IMR-90 (cell line): ENCODE measurements around the gene GPR108. TPM values are rescaled to one million over a fixed set of nuclear protein-coding genes. Genes with fewer than 3 reads are reported as not detected.

Source experiments
- ATAC-seq: fragments of 200-7000 bp; cut with Tn5 transposase; 2 replicates; pipeline ENCODE4 v1.9.1; 2020; ENCODE audit warnings: low read depth, mild to moderate bottlenecking, moderate library complexity
- BruUV-seq: library from RNA; stranded (reverse); fragments of 400-500 nt; replicated peaks from 2 replicates; lab custom pipeline; 2021; lab: Mats Ljungman, UMichigan
- CTCF ChIA-PET: fragments of 300-600 bp; formaldehyde crosslinking; extraction: SDS; loops from one replicate; lab custom pipeline; 2021; ENCODE audit warnings: antibody characterized with exemption; lab: Yijun Ruan, JAX
- POLR2A ChIA-PET: fragments of 300-600 bp; sonication (Branson Sonifier 250); formaldehyde crosslinking; loops from one replicate; lab custom pipeline; 2022; ENCODE audit warnings: antibody characterized with exemption; ENCODE audit not compliant: unreplicated experiment; lab: Charles Lee
- DNase-seq: peaks from one replicate; pipeline ENCODE4 v3.0.0; 2013
- H2AFZ ChIP-seq: replicated peaks from 2 replicates; pipeline ENCODE3; 2013; ENCODE audit warnings: low read length, mild to moderate bottlenecking; ENCODE audit not compliant: poor library complexity
- H2AK5ac ChIP-seq: 2 replicates; pipeline ENCODE4 v1.6.1; 2013; ENCODE audit warnings: low read depth, low read length, inconsistent platforms
- H2AK9ac ChIP-seq: replicated peaks from 2 replicates; pipeline ENCODE3; 2013; ENCODE audit warnings: mild to moderate bottlenecking, low read depth, low read length, moderate library complexity; ENCODE audit not compliant: poor library complexity
- H2BK120ac ChIP-seq: 2 replicates; pipeline ENCODE4 v1.6.1; 2013; ENCODE audit warnings: low read depth, low read length, inconsistent platforms
- H2BK15ac ChIP-seq: 3 replicates; pipeline ENCODE4 v1.6.1; 2013; ENCODE audit warnings: low read depth, low read length, inconsistent platforms
- H2BK20ac ChIP-seq: 2 replicates; pipeline ENCODE4 v1.6.1; 2013; ENCODE audit warnings: low read depth, mild to moderate bottlenecking, inconsistent platforms, low read length, moderate library complexity
- H2BK5ac ChIP-seq: 2 replicates; pipeline ENCODE4 v1.6.1; 2013; ENCODE audit warnings: mild to moderate bottlenecking, low read depth, low read length, inconsistent platforms; ENCODE audit not compliant: poor library complexity, severe bottlenecking
- H3K14ac ChIP-seq: replicated peaks from 2 replicates; pipeline ENCODE4 v1.6.1; 2013; ENCODE audit warnings: low read depth, low read length, inconsistent platforms
- H3K18ac ChIP-seq: 2 replicates; pipeline ENCODE4 v1.6.1; 2013; ENCODE audit warnings: low read depth, low read length, control low read depth
- H3K23ac ChIP-seq: 2 replicates; pipeline ENCODE4 v1.6.1; 2013; ENCODE audit warnings: low read depth, low read length, inconsistent platforms
- H3K27ac ChIP-seq: 2 replicates; pipeline ENCODE4 v1.5.1; 2013; ENCODE audit warnings: mild to moderate bottlenecking, control low read depth, low read length; ENCODE audit not compliant: insufficient read depth
- H3K27me3 ChIP-seq: 2 replicates; pipeline ENCODE4 v1.6.1; 2013; ENCODE audit warnings: low read length; ENCODE audit not compliant: control insufficient read depth, insufficient read depth
- H3K36me3 ChIP-seq: 2 replicates; pipeline ENCODE4 v1.6.1; 2013; ENCODE audit warnings: low read length, mixed read lengths; ENCODE audit not compliant: control insufficient read depth, insufficient read depth
- H3K4ac ChIP-seq: 2 replicates; pipeline ENCODE4 v1.6.1; 2013; ENCODE audit warnings: low read depth, low read length, inconsistent platforms
- H3K4me1 ChIP-seq: 2 replicates; pipeline ENCODE4 v1.6.1; 2013; ENCODE audit warnings: low read length, mixed read lengths; ENCODE audit not compliant: control insufficient read depth, insufficient read depth
- H3K4me2 ChIP-seq: 2 replicates; pipeline ENCODE4 v1.6.1; 2013; ENCODE audit warnings: low read depth, mild to moderate bottlenecking, control low read depth, low read length, moderate library complexity
- H3K4me3 ChIP-seq: 2 replicates; pipeline ENCODE4 v1.5.1; 2013; ENCODE audit warnings: low read depth, mild to moderate bottlenecking, control low read depth, low read length, moderate library complexity; ENCODE audit not compliant: insufficient read depth
- H3K56ac ChIP-seq: 2 replicates; pipeline ENCODE4 v1.6.1; 2013; ENCODE audit warnings: low read length, inconsistent platforms; ENCODE audit not compliant: insufficient read depth; ENCODE audit errors: extremely low read depth
- H3K79me1 ChIP-seq, 2 experiments: 2 replicates each; pipeline ENCODE4 v1.6.1; 2013; ENCODE audit warnings: low read length in 2 of 2, inconsistent platforms in 1 of 2, low read depth in 1 of 2
- H3K9ac ChIP-seq: 2 replicates; pipeline ENCODE4 v1.6.1; 2013; ENCODE audit warnings: low read depth, low read length, control low read depth
- H3K9me1 ChIP-seq: 2 replicates; pipeline ENCODE4 v1.6.1; 2013; ENCODE audit warnings: low read length, inconsistent platforms; ENCODE audit not compliant: insufficient read depth
- H3K9me3 ChIP-seq: 2 replicates; pipeline ENCODE4 v1.6.1; 2013; ENCODE audit warnings: low read length; ENCODE audit not compliant: control insufficient read depth, insufficient read depth
- H4K20me1 ChIP-seq: 2 replicates; pipeline ENCODE4 v1.6.1; 2013; ENCODE audit warnings: low read length, inconsistent platforms; ENCODE audit not compliant: insufficient read depth
- H4K5ac ChIP-seq: 2 replicates; pipeline ENCODE4 v1.6.1; 2013; ENCODE audit warnings: mild to moderate bottlenecking, low read depth, low read length, control low read depth
- H4K8ac ChIP-seq, 2 experiments: 2 replicates each; pipeline ENCODE4 v1.6.1; 2013; ENCODE audit warnings: low read depth in 2 of 2, low read length in 2 of 2, control low read depth in 1 of 2, inconsistent platforms in 1 of 2
- H4K91ac ChIP-seq: 2 replicates; pipeline ENCODE4 v1.6.1; 2013; ENCODE audit warnings: low read depth, low read length, inconsistent platforms; ENCODE audit not compliant: insufficient read depth
- CEBPB ChIP-seq: IDR thresholded peaks from 2 replicates; pipeline ENCODE4 v1.6.1; 2012; ENCODE audit warnings: low read depth, low read length, improper control_type of control experiment
- CHD1 ChIP-seq: IDR thresholded peaks from 2 replicates; pipeline ENCODE4 v1.6.1; 2012; ENCODE audit warnings: low read depth, low read length, improper control_type of control experiment
- FOS ChIP-seq: fragments of 150-350 bp; IDR thresholded peaks from 2 replicates; pipeline ENCODE4 v1.6.1; 2016; ENCODE audit warnings: low read depth, low read length
- MXI1 ChIP-seq: IDR thresholded peaks from 2 replicates; pipeline ENCODE4 v1.6.1; 2012; ENCODE audit warnings: low read depth, mild to moderate bottlenecking, low read length, moderate library complexity, borderline replicate concordance
- POLR2A ChIP-seq: IDR thresholded peaks from 2 replicates; pipeline ENCODE4 v1.6.1; 2012; ENCODE audit warnings: mild to moderate bottlenecking, low read depth, low read length
- RAD21 ChIP-seq: IDR thresholded peaks from 2 replicates; pipeline ENCODE4 v1.6.1; 2012; ENCODE audit warnings: low read length, improper control_type of control experiment
- SMC3 ChIP-seq: fragments of 150-350 bp; IDR thresholded peaks from 2 replicates; pipeline ENCODE4 v1.6.1; 2016; ENCODE audit warnings: low read depth, mild to moderate bottlenecking, antibody characterized with exemption, low read length, moderate library complexity
- WGBS, 2 experiments: methylation state at CpG; one replicate each; pipeline versions ENCODE4 v1.1.5 to v1.1.7; 2013; ENCODE audit warnings: missing lambda C conversion rate in 2 of 2; ENCODE audit not compliant: insufficient read length in 1 of 2; ENCODE audit errors: extremely low coverage in 2 of 2; 5-methylcytosine and 5-hydroxymethylcytosine counted together
- dilution Hi-C: fragments of 300-500 bp; cut with HindIII; formaldehyde crosslinking; loops from one replicate; pipeline ENCODE4 v1.14.3; 2018; ENCODE audit warnings: low sequenced_read_pairs; ENCODE audit not compliant: unreplicated experiment
- in situ Hi-C: fragments of 300-500 bp; cut with MboI; formaldehyde crosslinking; loops from 3 replicates; pipeline ENCODE4 v1.14.3; 2019; ENCODE audit warnings: low sequenced_read_pairs, inconsistent platforms, mixed read lengths
- intact Hi-C: fragments of 100-400 bp; cut with micrococcal nuclease; formaldehyde crosslinking; loops from 2 replicates; pipeline ENCODE4 v1.10.0; 2022
- polyA plus RNA-seq, 3 experiments: library from polyadenylated mRNA; depleted of rRNA; stranded (reverse); fragments of >200 nt; gene quantifications; 2 replicates each; pipeline ENCODE4 v1.2.3, GENCODE V29; 2012; ENCODE audit warnings: low replicate concordance in 1 of 3
- total RNA-seq: library from RNA; depleted of rRNA; stranded (reverse); fragments of >200 nt; gene quantifications from 2 replicates; pipeline ENCODE4 v1.2.3, GENCODE V29; 2012
- TF ChIP-seq, protein P1 (sequence below): fragments of 150-350 bp; IDR thresholded peaks from 2 replicates; pipeline ENCODE4 v1.6.1; 2017; ENCODE audit warnings: mild to moderate bottlenecking, antibody characterized with exemption, low read length, low read depth
- TF ChIP-seq, protein P2 (sequence below): conservative IDR thresholded peaks from 2 replicates; pipeline ENCODE4 v1.5.1; 2012; ENCODE audit warnings: mild to moderate bottlenecking, low read depth, low read length, improper control_type of control experiment

Gene GPR108
- total and polyA plus RNA-seq, 2 of the 4 experiments (the other 2 are of a cell fraction) = 28.0 to 38.9 TPM

DNA sequence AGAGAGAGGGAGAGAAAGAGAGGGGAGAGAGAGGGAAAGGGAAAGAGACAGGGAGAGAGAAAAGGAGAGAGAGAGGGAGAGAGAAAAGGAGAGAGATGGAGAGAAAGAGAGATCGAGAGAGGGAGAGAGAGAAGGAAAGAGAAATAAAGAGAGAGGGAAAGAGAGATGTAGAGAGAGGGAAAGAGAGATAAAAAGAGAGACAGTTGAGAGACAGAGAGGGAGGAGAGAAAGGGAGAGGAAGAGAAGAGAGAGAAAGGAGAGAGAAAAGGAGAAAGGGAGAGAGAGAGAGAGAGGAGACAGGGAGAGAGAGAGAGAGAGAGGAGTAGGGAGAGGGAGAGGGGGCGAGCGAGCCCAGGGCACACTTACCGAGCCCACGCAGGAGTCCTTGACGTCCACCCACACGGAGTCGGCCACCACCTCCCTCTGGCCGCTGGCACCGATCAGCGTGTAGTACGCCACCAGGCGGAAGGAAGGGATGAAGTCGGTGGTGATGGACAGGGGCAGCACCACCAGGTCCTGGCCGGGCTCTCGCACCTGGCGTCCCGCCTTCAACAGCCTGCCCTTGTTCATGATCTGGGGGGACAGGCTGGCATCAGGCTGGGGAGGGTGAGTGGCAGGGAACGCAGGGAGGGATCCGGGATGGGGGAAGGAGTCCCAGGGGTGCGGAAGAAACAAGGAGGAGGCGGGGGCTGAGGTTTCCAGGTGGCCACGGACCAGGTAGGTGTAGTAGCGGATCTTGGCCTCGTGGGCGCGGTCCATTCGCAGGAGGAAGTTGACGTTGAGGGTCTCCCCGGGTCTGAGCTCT lies 26.9 kb downstream of the GPR108 start:
- ATAC-seq (no peak), DNase-seq (no peak)
- Histone ChIP-seq H2AFZ (no peak overlapping the region), H3K4ac (no peak overlapping the region), H4K8ac (no peak overlapping the region), H3K9ac (no peak overlapping the region), H3K9me1 (no peaks in the 10 kb centered on the region), H3K36me3 (no peaks in the 10 kb centered on the region), H2BK5ac (no peak overlapping the region), H4K20me1 (no peaks in the 10 kb centered on the region), H2BK20ac (no peak overlapping the region), H3K9me3 (no peaks in the 10 kb centered on the region; the same call in 1 of the 2 replicates), H4K5ac (no peak overlapping the region), H3K79me1 (no peaks in the 10 kb centered on the region), H3K27ac (no peak overlapping the region), H2BK15ac (no peak overlapping the region), H3K23ac (no peak overlapping the region), H3K4me1 (no peaks in the 10 kb centered on the region), H3K14ac (no peak overlapping the region), H2BK120ac (no peak overlapping the region), H3K27me3 (peaks cover 2% of the 10 kb centered on the region; the same call in 1 of the 2 replicates), H2AK9ac (no peak overlapping the region), H3K4me2 (no peak overlapping the region), H4K91ac (no peak overlapping the region), H3K4me3 (no peak overlapping the region), H3K56ac (no peak overlapping the region), H3K18ac (no peak overlapping the region), H2AK5ac (no peak overlapping the region)
- no TSS peak for BruUV-seq
- in situ Hi-C loops = no loop called here
- ChIA-PET POLR2A (no interaction called here), CTCF (no interaction called here)
- intact Hi-C loops = no loop called here
- WGBS, 2 experiments = 42 to 92% methylated on average over 1 to 6 of the region's 30 CpGs
- dilution Hi-C loops = no loop called here
- TF ChIP-seq, protein P1, sequence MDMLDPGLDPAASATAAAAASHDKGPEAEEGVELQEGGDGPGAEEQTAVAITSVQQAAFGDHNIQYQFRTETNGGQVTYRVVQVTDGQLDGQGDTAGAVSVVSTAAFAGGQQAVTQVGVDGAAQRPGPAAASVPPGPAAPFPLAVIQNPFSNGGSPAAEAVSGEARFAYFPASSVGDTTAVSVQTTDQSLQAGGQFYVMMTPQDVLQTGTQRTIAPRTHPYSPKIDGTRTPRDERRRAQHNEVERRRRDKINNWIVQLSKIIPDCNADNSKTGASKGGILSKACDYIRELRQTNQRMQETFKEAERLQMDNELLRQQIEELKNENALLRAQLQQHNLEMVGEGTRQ = no peak
- TF ChIP-seq POLR2A = no peak
- no peak for TF ChIP-seq SMC3
- no peak for TF ChIP-seq RAD21
- no peak for TF ChIP-seq FOS
- no peak for TF ChIP-seq CEBPB
- no peak for TF ChIP-seq CHD1
- no peak for TF ChIP-seq MXI1
- TF ChIP-seq, protein P2, sequence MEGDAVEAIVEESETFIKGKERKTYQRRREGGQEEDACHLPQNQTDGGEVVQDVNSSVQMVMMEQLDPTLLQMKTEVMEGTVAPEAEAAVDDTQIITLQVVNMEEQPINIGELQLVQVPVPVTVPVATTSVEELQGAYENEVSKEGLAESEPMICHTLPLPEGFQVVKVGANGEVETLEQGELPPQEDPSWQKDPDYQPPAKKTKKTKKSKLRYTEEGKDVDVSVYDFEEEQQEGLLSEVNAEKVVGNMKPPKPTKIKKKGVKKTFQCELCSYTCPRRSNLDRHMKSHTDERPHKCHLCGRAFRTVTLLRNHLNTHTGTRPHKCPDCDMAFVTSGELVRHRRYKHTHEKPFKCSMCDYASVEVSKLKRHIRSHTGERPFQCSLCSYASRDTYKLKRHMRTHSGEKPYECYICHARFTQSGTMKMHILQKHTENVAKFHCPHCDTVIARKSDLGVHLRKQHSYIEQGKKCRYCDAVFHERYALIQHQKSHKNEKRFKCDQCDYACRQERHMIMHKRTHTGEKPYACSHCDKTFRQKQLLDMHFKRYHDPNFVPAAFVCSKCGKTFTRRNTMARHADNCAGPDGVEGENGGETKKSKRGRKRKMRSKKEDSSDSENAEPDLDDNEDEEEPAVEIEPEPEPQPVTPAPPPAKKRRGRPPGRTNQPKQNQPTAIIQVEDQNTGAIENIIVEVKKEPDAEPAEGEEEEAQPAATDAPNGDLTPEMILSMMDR = no peak
